BE2C (cell line): ENCODE data around the gene PDGFC.

Experiments
- DNase-seq: peaks from one replicate; pipeline ENCODE4 v3.0.0-alpha.2; 2020
- H3K27me3 ChIP-seq: fragments of 250-450 bp; sonication (Bioruptor Pico); 2 replicates; pipeline ENCODE4 v1.5.1; 2020; ENCODE audit warnings: mild to moderate bottlenecking
- H3K36me3 ChIP-seq: fragments of 250-450 bp; sonication (Bioruptor Pico); 2 replicates; pipeline ENCODE4 v1.5.1; 2020; ENCODE audit warnings: mild to moderate bottlenecking
- H3K4me1 ChIP-seq: fragments of 250-450 bp; sonication (Bioruptor Pico); 2 replicates; pipeline ENCODE4 v1.5.1; 2020
- H3K4me3 ChIP-seq: 2 replicates; pipeline ENCODE4 v1.5.1; 2011; ENCODE audit warnings: low read depth, low read length
- H3K9me3 ChIP-seq: fragments of 250-450 bp; sonication (Bioruptor Pico); 2 replicates; pipeline ENCODE4 v1.5.1; 2020
- TF ChIP-seq, protein P1 (sequence below): IDR thresholded peaks from 2 replicates; pipeline ENCODE4 v1.5.1; 2012; ENCODE audit warnings: mild to moderate bottlenecking, low read depth, low read length

Gene PDGFC

DNA sequence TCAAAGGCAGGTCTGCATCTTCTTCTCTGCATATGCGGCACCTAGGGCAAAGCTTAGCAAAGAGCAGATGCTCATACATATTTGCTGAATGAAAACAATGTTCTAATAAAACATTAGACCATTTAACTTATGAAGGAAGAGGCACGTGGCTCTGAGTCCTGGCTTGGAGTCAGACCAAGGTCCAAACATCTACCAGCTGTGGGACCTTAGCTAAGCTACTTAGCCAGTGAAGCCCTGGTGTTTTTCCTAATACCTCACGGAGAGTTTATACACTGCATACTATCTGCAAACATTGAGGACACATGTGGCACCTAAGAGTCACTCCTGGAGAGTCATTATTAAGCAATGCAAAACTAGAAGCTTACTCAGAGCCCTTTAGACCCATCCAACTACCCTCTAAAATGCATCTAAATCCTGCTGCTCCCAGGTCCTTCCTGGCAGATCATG is 9.0 kb downstream of the PDGFC start:
- H3K4me3 ChIP-seq, result no peak overlapping the region
- no peak for DNase-seq
- no peaks in the 10 kb centered on the region for H3K27me3 ChIP-seq
- H3K36me3 ChIP-seq, result no peaks in the 10 kb centered on the region
- H3K9me3 ChIP-seq, result no peaks in the 10 kb centered on the region
- no peaks in the 10 kb centered on the region for H3K4me1 ChIP-seq
- TF ChIP-seq, protein P1, sequence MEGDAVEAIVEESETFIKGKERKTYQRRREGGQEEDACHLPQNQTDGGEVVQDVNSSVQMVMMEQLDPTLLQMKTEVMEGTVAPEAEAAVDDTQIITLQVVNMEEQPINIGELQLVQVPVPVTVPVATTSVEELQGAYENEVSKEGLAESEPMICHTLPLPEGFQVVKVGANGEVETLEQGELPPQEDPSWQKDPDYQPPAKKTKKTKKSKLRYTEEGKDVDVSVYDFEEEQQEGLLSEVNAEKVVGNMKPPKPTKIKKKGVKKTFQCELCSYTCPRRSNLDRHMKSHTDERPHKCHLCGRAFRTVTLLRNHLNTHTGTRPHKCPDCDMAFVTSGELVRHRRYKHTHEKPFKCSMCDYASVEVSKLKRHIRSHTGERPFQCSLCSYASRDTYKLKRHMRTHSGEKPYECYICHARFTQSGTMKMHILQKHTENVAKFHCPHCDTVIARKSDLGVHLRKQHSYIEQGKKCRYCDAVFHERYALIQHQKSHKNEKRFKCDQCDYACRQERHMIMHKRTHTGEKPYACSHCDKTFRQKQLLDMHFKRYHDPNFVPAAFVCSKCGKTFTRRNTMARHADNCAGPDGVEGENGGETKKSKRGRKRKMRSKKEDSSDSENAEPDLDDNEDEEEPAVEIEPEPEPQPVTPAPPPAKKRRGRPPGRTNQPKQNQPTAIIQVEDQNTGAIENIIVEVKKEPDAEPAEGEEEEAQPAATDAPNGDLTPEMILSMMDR, result no peak

DNA sequence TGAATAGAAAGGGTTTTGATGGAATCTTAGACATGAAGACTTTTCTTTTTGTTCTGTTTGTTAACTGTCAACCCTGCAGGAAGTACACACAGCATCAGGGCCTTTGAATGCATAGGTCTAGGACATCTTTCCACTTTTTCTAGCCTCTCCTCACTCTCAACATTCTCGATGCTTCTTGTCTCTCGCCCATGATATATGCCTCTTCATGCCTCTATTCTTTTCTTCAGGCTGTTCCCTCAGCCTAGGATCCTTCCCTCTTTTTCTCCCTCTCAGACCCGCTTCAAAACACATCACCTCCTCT is 9.6 kb downstream of the PDGFC start:
- Histone ChIP-seq H3K27me3 (no peaks in the 10 kb centered on the region), H3K4me1 (no peaks in the 10 kb centered on the region)
- TF ChIP-seq, protein P1, result no peak

DNA sequence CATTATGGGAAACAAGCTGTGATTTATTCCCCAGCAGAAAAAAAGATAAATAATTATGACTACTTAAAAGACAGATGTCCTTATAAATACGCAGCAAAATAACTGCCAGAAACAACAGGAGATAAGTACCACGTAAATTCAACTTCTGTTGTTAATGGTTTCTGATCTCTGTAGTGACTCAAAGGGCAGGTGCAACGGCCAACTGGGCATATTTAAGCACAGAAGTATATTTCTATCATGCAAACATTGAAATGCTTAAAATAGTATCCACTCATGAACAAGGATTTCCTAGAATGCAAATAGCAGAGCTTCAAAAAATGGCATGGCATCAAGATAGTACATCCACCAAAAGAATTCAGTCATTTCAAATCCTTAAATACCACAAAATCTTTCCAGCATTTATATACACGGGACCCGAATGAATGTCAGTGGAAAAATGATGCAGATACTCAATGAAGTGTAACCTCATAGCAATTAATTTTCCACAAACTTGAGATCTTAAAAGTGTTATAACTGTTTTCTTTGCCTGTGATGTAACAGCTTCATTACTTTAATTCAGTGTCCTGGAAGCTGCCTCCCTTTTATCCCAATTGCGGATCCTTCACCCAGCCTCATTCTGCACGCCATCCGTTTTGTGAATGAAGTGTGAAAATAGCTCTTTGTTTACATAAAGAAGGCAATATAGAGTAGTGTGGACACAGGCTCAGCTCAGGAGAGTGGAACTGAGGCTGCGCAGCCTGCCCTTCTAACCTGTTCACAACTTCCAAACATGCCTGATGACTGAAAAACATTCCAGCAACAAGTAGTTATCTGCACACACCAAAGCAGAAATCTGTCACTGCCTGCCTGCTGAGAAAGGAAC is 10.2 kb downstream of the PDGFC start:
- TF ChIP-seq, protein P1, result no peak
- DNase-seq, result no peak
- Histone ChIP-seq H3K4me1 (no peaks in the 10 kb centered on the region), H3K9me3 (no peaks in the 10 kb centered on the region), H3K27me3 (no peaks in the 10 kb centered on the region), H3K4me3 (no peak overlapping the region), H3K36me3 (no peaks in the 10 kb centered on the region)

More for the DNA sequence above, 9.6 kb downstream of the PDGFC start:
- no peak for DNase-seq
- no peaks in the 10 kb centered on the region for H3K36me3 ChIP-seq
- H3K9me3 ChIP-seq, result no peaks in the 10 kb centered on the region
- no peak overlapping the region for H3K4me3 ChIP-seq

DNA sequence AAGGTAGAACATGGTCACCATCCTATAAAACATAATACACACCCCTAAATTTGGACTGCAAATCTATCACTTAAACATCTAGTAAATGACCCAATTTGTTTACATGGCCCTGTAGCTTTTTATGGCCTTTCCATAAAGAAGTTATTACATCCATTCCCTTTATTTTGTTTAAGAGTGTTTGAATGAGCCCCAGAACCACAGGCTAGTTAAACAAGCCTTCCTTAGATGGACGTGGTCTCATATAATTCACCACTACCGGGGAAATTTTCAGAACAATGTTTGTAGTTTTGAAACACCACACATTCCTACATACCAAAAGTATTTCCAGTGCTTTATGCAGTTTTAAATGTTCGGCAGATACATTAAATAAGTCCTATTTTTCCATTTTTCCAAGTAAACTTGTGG is 12.3 kb downstream of the PDGFC start:
- no peak overlapping the region for H3K4me3 ChIP-seq
- H3K9me3 ChIP-seq, result no peaks in the 10 kb centered on the region
- TF ChIP-seq, protein P1, result no peak
- H3K4me1 ChIP-seq, result no peaks in the 10 kb centered on the region
- DNase-seq, result no peak
- H3K36me3 ChIP-seq, result no peaks in the 10 kb centered on the region
- H3K27me3 ChIP-seq, result no peaks in the 10 kb centered on the region

DNA sequence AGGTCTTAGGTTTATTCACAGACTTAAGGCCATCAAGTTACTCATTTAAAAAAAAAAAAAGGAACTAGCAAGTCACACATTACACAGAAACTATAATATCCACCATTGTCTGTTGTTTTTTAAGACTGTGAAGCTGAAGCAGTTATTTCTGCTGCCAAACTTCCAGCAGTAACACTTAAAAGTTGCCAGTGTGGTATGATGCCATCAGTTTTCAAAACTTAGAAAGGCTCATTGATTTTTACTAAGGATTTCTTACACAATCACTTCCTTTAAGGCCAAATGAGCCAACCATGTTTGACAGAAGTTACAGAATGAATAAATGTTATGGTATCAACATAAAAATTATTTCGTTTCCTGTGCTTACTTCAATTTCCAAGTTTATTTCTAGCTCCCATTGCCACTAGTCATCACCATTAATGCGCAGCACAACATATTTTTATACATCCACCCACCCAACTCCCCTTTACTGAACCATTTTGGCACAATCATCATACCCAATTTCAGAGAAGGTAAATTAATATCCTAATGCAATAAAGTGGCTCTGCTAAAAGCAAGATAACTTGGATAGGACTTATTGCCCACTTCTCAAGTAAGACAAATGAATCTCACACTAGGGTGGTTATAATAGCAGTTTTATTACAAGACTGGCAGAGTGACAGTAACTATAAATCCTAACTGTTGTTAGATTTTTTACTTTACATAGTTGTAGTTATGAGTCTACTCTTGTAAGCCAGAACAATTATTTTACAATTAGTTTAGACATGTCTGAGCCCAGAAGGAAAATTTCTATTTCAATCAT is 13.1 kb downstream of the PDGFC start:
- H3K27me3 ChIP-seq, result no peaks in the 10 kb centered on the region
- TF ChIP-seq, protein P1, result no peak
- no peaks in the 10 kb centered on the region for H3K4me1 ChIP-seq
- no peaks in the 10 kb centered on the region for H3K9me3 ChIP-seq
- no peaks in the 10 kb centered on the region for H3K36me3 ChIP-seq
- no peak for DNase-seq
- H3K4me3 ChIP-seq, result no peak overlapping the region

DNA sequence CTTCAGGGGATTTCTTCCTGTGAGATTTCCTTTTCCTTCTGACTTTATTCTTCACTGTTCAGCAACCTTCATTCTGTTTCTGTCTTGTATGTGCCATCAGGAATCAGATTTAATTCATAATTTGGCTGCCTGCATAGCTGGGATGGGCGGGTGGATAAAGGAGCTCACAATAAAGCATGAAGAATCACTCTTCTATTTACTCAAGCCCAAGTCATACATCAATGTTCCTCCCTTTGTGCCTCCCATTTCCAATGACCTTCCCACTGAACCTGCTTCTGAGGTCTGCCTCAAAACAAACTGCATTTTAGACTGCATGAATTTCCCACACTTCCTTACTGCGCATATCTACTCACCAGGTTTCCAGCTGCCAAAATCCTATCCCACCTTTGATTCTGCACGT is 14.0 kb downstream of the PDGFC start:
- TF ChIP-seq, protein P1, result no peak
- Histone ChIP-seq H3K36me3 (no peaks in the 10 kb centered on the region), H3K9me3 (no peaks in the 10 kb centered on the region), H3K27me3 (no peaks in the 10 kb centered on the region), H3K4me3 (no peak overlapping the region), H3K4me1 (no peaks in the 10 kb centered on the region)
- no peak for DNase-seq
